Thymus (tissue), 11 donors: ENCODE data around the gene FOXN3. TPM values are rescaled to one million over a fixed set of nuclear protein-coding genes. Genes with fewer than 3 reads are reported as not detected.
"Not testable (repeated sequence)": the region's sequence is repeated elsewhere in the genome, so short reads cannot be mapped to it uniquely, and the experiment has no call there.

Source experiments
- DNase-seq, 9 donors: peaks; one replicate each; pipeline ENCODE4 v3.0.0-alpha.2; 2013; ENCODE audit warnings: low spot score in 9 of 9, low read depth in 6 of 9, missing footprints in 1 of 9
- H3K27ac ChIP-seq, 2 donors: one replicate each; pipeline ENCODE4 v1.5.1; 2013; ENCODE audit warnings: control low read depth in 1 of 2, low read depth in 1 of 2, low read length in 1 of 2, mild to moderate bottlenecking in 1 of 2, moderate library complexity in 1 of 2
- H3K27me3 ChIP-seq, 2 donors: one replicate each; pipeline ENCODE4 v1.5.1; 2013; ENCODE audit warnings: low read length in 1 of 2; ENCODE audit not compliant: control insufficient read depth in 2 of 2, insufficient read depth in 1 of 2
- H3K36me3 ChIP-seq, 2 donors: one replicate each; pipeline ENCODE4 v1.5.1; 2013; ENCODE audit warnings: low read length in 1 of 2, mild to moderate bottlenecking in 1 of 2, moderate library complexity in 1 of 2; ENCODE audit not compliant: control insufficient read depth in 2 of 2, insufficient read depth in 2 of 2
- H3K4me1 ChIP-seq, 2 donors: one replicate each; pipeline ENCODE4 v1.5.1; 2013; ENCODE audit warnings: low read length in 2 of 2; ENCODE audit not compliant: control insufficient read depth in 2 of 2, insufficient read depth in 2 of 2
- H3K4me3 ChIP-seq, 2 donors: one replicate each; pipeline ENCODE4 v1.5.1; 2013; ENCODE audit warnings: low read length in 2 of 2, control low read depth in 1 of 2, mild to moderate bottlenecking in 1 of 2
- H3K9me3 ChIP-seq, 2 donors: one replicate each; pipeline ENCODE4 v1.5.1; 2013; ENCODE audit warnings: low read length in 1 of 2, mild to moderate bottlenecking in 1 of 2; ENCODE audit not compliant: control insufficient read depth in 2 of 2, insufficient read depth in 1 of 2
- WGBS: extraction: QIAGEN DNeasy Blood & Tissue Kit; methylation state at CpG from one replicate; pipeline ENCODE4 v1.1.7; 2013; 5-methylcytosine and 5-hydroxymethylcytosine counted together
- polyA plus RNA-seq: library from polyadenylated mRNA; stranded (reverse); fragments of 200-250 nt; gene quantifications from one replicate; pipeline ENCODE4 v1.2.3, GENCODE V29; 2013
- total RNA-seq: library from RNA; stranded (reverse); fragments of 120-200 nt; gene quantifications from one replicate; pipeline ENCODE4 v1.2.4, GENCODE V29; 2013
- donor health status: healthy.

The FOXN3 gene
- total and polyA plus RNA-seq, 2 donors, result 21.9 to 32.5 TPM

GRCh38 chr14:89294872-89295271 lies 122.2 kb downstream of the FOXN3 start:
- no peak for DNase-seq
- Histone ChIP-seq H3K36me3 (peaks cover 12 to 23% of the 10 kb centered on the region in 2 donors), H3K9me3 (peaks cover 0 to 3% of the 10 kb centered on the region in 2 donors), H3K4me1 (peaks cover 3 to 7% of the 10 kb centered on the region in 2 donors), H3K27ac (no peak overlapping the region), H3K4me3 (no peak overlapping the region), H3K27me3 (no peaks in the 10 kb centered on the region)
- WGBS, result 98% methylated on average over 6 of the region's 6 CpGs

DNA sequence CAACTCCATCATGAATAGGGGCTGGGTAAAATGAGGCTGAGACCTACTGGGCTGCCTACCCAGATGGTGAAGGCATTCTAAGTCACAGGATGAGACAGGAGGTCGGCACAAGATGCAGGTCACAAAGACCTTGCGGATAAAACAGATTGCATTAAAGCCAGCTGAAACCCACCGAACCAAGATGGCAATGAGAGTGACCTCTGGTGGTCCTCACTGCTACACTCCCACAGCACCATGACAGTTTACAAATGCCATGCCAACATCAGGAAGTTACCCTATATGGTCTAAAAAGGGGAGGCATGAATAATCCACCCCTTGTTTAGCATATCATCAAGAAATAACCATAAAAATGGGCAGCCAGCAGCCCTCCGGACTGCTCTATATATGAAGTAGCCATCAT lies 122.6 kb downstream of the FOXN3 start:
- H3K9me3 ChIP-seq, H3K27me3 ChIP-seq, H3K4me1 ChIP-seq, H3K27ac ChIP-seq, H3K4me3 ChIP-seq, DNase-seq: not testable (repeated sequence)
- WGBS, result 96% methylated on average over 4 of the region's 4 CpGs
- peaks cover 12 to 19% of the 10 kb centered on the region in 2 donors for H3K36me3 ChIP-seq

DNA sequence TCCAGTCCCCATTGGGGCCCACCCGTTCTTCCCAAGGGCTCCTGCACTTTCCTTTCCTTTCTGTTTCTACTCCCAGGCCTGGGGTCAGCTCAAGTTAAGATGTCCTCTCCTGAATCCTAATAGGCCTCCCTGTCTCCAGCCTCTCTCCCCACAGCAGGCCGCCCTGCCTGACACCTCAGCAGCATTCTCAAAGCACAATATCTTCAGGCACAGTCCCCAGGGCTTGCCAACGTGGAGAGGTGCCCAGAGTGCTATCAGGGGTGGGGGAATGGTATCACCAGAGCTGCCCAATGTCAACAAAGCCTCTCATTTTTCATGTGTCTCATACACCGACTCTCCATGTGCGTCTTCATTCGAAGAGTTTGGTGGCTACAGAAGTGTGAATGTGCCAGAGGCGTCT lies 123.0 kb downstream of the FOXN3 start:
- Histone ChIP-seq H3K36me3 (peaks cover 12 to 15% of the 10 kb centered on the region in 2 donors), H3K4me1 (peaks cover 3 to 7% of the 10 kb centered on the region in 2 donors), H3K27me3 (no peaks in the 10 kb centered on the region), H3K9me3 (no peaks in the 10 kb centered on the region), H3K4me3 (no peak overlapping the region), H3K27ac (no peak overlapping the region)
- 96% methylated on average over 7 of the region's 7 CpGs for WGBS
- no peak for DNase-seq

GRCh38 chr14:89293314-89293916 lies 123.6 kb downstream of the FOXN3 start:
- 98% methylated on average over 6 of the region's 6 CpGs for WGBS
- peaks cover 12 to 15% of the 10 kb centered on the region in 2 donors for H3K36me3 ChIP-seq
- H3K4me3 ChIP-seq, result no peak overlapping the region
- no peaks in the 10 kb centered on the region for H3K9me3 ChIP-seq
- peaks cover 3 to 7% of the 10 kb centered on the region in 2 donors for H3K4me1 ChIP-seq
- no peak overlapping the region for H3K27ac ChIP-seq
- no peak for DNase-seq
- no peaks in the 10 kb centered on the region for H3K27me3 ChIP-seq

DNA sequence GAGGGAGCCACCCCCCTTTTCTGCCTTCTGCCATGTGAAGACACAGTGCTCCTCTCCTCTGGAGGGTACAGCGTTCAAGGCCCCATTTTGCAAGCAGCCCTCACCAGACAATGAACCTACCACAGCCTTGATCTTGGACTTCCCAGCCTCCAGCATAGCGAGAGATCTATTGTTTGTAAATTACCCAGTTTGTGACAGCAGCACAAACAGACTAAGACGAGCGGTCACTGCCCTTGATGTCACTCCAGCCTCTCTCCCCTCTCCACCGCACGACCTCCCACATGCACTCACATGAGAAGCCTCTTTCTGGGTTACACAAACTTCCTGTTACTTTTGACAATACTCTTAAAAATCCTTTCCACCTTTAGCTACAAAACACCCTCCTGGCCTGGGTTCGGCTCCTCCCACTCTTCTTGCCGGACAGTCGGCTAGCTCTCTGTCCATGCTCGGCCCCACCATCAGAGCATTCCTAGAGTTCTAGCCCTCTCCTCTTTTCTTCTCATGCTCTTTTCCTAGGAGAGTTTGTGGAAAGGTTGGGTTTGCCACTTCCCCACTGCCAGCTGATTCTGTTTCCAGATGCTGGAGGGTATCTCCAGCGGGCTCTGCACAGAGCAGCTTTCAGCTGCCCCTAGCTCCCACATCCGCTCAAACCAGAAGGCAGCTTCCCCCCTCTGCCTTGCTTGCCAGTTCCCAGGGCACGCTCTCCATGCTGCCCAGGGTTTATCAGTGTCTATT lies 124.3 kb downstream of the FOXN3 start:
- DNase-seq, result no peak
- no peak overlapping the region for H3K4me3 ChIP-seq
- H3K27me3 ChIP-seq, result no peaks in the 10 kb centered on the region
- H3K27ac ChIP-seq, result peak overlapping the region; percentile 5 to 59
- H3K9me3 ChIP-seq, result no peaks in the 10 kb centered on the region
- H3K36me3 ChIP-seq, result peaks cover 12 to 15% of the 10 kb centered on the region in 2 donors
- WGBS, result 96% methylated on average over 13 of the region's 13 CpGs
- H3K4me1 ChIP-seq, result peaks cover 3 to 7% of the 10 kb centered on the region in 2 donors

DNA sequence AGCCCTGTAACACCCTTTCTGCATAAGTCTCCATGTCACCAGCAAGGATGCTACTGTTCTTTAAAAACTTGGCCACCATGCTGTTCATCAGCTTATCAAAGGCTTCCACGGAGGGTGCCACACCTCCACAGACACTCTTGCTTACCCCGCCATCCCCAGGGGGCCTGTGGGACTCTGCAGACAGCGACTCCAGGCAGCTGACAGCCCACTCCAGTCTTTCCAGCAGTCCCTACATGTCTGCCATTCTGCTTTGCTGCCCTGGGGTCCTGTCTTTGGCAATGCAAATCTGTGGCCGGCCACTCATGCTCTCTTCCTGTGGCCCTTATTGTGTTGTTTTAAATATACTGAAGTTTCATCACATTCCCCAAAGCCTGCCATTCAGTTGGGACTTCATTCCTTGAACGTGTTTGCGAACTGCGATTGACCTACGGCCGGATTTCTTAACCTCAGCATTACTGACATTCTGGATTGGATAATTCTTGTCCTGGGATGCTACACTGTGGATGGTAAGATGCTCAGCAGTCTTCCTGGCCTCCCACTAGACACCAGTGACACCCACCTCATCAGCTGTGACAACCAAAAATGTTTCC lies 125.6 kb downstream of the FOXN3 start:
- H3K4me1 ChIP-seq, result peaks cover 3 to 7% of the 10 kb centered on the region in 2 donors
- no peaks in the 10 kb centered on the region for H3K27me3 ChIP-seq
- H3K9me3 ChIP-seq, result no peaks in the 10 kb centered on the region
- no peak overlapping the region for H3K4me3 ChIP-seq
- peaks cover 14 to 17% of the 10 kb centered on the region in 2 donors for H3K36me3 ChIP-seq
- DNase-seq, result no peak
- H3K27ac ChIP-seq, result no peak overlapping the region
- WGBS, result 96% methylated on average over 9 of the region's 9 CpGs

- Histone ChIP-seq H3K4me1 (peaks cover 3 to 7% of the 10 kb centered on the region in 2 donors), H3K9me3 (no peaks in the 10 kb centered on the region), H3K4me3 (no peak overlapping the region), H3K36me3 (peaks cover 16 to 17% of the 10 kb centered on the region in 2 donors), H3K27me3 (no peaks in the 10 kb centered on the region), H3K27ac (no peak overlapping the region)
- no peak for DNase-seq
- WGBS, result 97% methylated on average over 8 of the region's 8 CpGs
Observed at GRCh38 chr14:89290813-89291212, 126.2 kb downstream of the FOXN3 start.

- no peak overlapping the region for H3K27ac ChIP-seq
- WGBS, result 78% methylated on average over 5 of the region's 5 CpGs
- no peak for DNase-seq
- H3K36me3 ChIP-seq, result peaks cover 16 to 17% of the 10 kb centered on the region in 2 donors
- no peaks in the 10 kb centered on the region for H3K9me3 ChIP-seq
- H3K4me3 ChIP-seq, result no peak overlapping the region
- H3K27me3 ChIP-seq, result no peaks in the 10 kb centered on the region
- H3K4me1 ChIP-seq, result peaks cover 3 to 7% of the 10 kb centered on the region in 2 donors
Observed at GRCh38 chr14:89289477-89289876, 127.6 kb downstream of the FOXN3 start.

DNA sequence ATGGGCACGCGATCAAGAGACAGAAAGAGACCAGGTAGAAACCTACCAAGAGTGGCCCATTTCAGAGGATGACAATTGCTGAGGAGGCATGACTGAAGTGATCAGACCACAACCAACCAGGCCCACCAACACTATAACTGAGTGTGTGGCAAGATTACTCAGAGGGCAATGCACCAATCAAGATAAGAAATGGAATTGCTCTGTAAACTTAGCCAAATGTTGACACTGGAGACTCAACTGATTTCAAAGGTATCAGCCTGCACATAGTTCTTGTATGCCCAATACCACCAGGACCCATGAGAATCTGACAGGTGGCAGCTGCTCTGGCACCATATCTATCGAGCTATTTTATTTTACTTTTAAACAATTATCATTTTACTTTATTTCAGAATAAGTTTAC lies 128.9 kb downstream of the FOXN3 start:
- no peak for DNase-seq

More for the DNA sequence above, 128.9 kb downstream of the FOXN3 start:
- Histone ChIP-seq H3K27ac (no peak overlapping the region), H3K9me3 (no peaks in the 10 kb centered on the region), H3K4me1 (peaks cover 2 to 8% of the 10 kb centered on the region in 2 donors), H3K4me3 (no peak overlapping the region), H3K36me3 (peaks cover 12 to 14% of the 10 kb centered on the region in 2 donors), H3K27me3 (no peaks in the 10 kb centered on the region)
- WGBS, result 98% methylated on average over 3 of the region's 3 CpGs
